CD4-positive, CD25-positive, alpha-beta regulatory T cell (primary cell): ENCODE results near the gene PTOV1. TPM values are rescaled to one million over a fixed set of nuclear protein-coding genes. Genes with fewer than 3 reads are reported as not detected.

Source experiments
- ATAC-seq, 2 donors: fragments of 150-1000 bp; cut with Tn5 transposase; one replicate each; pipeline ENCODE4 v1.10.0; 2021; ENCODE audit warnings: low read depth in 2 of 2, moderate number of reproducible peaks in 2 of 2, moderate library complexity in 1 of 2
- DNase-seq, 3 donors: peaks; one replicate each; pipeline versions ENCODE4 v3.0.0 to v3.0.0-alpha.2; 2012 to 2022; ENCODE audit warnings: mixed read lengths in 1 of 3
- H3K27ac ChIP-seq: one replicate; pipeline ENCODE4 v1.7.0; 2013; ENCODE audit warnings: mild to moderate bottlenecking, low read length; ENCODE audit not compliant: insufficient read depth, poor library complexity, severe bottlenecking
- H3K27me3 ChIP-seq: one replicate; pipeline ENCODE4 v1.7.0; 2013; ENCODE audit warnings: low read length; ENCODE audit not compliant: control insufficient read depth, insufficient read depth
- H3K36me3 ChIP-seq: one replicate; pipeline ENCODE4 v1.7.0; 2013; ENCODE audit warnings: mild to moderate bottlenecking, low read length, moderate library complexity; ENCODE audit not compliant: control insufficient read depth, insufficient read depth
- H3K4me1 ChIP-seq: 2 replicates; pipeline ENCODE4 v1.7.0; 2013; ENCODE audit warnings: mild to moderate bottlenecking, low read length; ENCODE audit not compliant: insufficient read depth, control insufficient read depth, poor library complexity, severe bottlenecking
- H3K4me3 ChIP-seq: one replicate; pipeline ENCODE4 v1.7.0; 2013; ENCODE audit warnings: low read depth, mild to moderate bottlenecking, low read length, moderate library complexity
- H3K9me3 ChIP-seq, 2 experiments: 1 replicate in 1 of 2; 2 replicates in 1 of 2; pipeline ENCODE4 v1.7.0; 2013; ENCODE audit warnings: low read length in 2 of 2, mild to moderate bottlenecking in 1 of 2, moderate library complexity in 1 of 2; ENCODE audit not compliant: control insufficient read depth in 2 of 2
- H3K27ac Mint-ChIP-seq, 3 donors: one replicate each; pipeline ENCODE4 v1.8.0; 2020 to 2022; ENCODE audit warnings: mild to moderate bottlenecking in 3 of 3, mixed read lengths in 3 of 3, moderate library complexity in 2 of 3
- H3K27me3 Mint-ChIP-seq: one replicate; pipeline ENCODE4 v1.8.0; 2022; ENCODE audit warnings: mild to moderate bottlenecking, mixed read lengths
- H3K36me3 Mint-ChIP-seq: one replicate; pipeline ENCODE4 v1.8.0; 2020; ENCODE audit warnings: mixed read lengths
- H3K4me1 Mint-ChIP-seq, 4 donors: one replicate each; pipeline ENCODE4 v1.8.0; 2020 to 2022; ENCODE audit warnings: mixed read lengths in 4 of 4, mild to moderate bottlenecking in 1 of 4
- H3K4me3 Mint-ChIP-seq, 4 donors: one replicate each; pipeline ENCODE4 v1.8.0; 2020 to 2022; ENCODE audit warnings: mild to moderate bottlenecking in 4 of 4, mixed read lengths in 4 of 4, moderate library complexity in 3 of 4
- H3K9me3 Mint-ChIP-seq, 7 donors: one replicate each; pipeline ENCODE4 v1.8.0; 2020 to 2022; ENCODE audit warnings: mixed read lengths in 7 of 7, mild to moderate bottlenecking in 3 of 7, moderate library complexity in 2 of 7
- polyA plus RNA-seq, 4 donors: library from polyadenylated mRNA; unstranded; fragments of 300-500 nt; fragmentation: Illumina TruSeq; gene quantifications; one replicate each; pipeline ENCODE4 v1.2.3, GENCODE V29; 2021
- total RNA-seq: library from RNA; stranded (reverse); gene quantifications from one replicate; pipeline ENCODE4 v1.2.3, GENCODE V29; 2022

Gene PTOV1
- total and polyA plus RNA-seq, 5 donors from 2014 or later, result 26.8 to 116 (median 37.1) TPM

GRCh38 chr19:49888510-49888824, 37.5 kb downstream of the PTOV1 start:
- DNase-seq, result no peak

DNA sequence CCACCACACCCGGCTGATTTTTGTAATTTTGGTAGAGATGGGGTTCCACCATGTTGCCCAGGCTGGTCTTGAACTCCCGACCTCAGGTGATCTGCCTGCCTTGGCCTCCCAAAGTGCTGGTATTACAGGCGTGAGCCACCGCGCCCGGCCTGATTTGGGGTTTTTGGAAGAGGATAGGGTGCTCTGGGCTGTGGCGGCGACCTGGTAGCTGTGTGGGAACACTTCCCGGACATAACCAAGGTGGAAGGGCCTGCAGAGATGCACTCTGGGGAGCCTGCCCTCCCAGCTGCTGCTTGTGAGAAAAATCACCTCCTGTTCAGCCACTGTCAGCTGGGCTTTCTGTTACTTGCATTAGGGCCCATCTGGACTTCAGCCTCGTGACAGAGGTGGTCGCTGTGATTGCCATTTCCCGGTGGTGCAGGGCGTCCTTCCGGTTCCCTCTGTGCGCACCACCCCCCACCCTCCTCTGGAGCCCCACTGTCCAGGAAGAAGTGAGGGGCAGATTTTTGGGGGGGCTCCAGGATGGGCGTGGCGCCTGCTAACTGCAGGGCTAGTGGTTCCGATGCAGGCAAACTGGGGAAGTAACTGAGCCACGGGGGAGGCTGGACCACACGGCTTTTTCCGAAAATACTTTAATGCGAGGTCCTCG, 38.2 kb downstream of the PTOV1 start:
- peak overlapping the region in 2 of 4 donors; percentile 39 to 48 for H3K4me3 Mint-ChIP-seq

More at GRCh38 chr19:49888510-49888824, 37.5 kb downstream of the PTOV1 start:
- H3K36me3 ChIP-seq, result peaks cover 15% of the 10 kb centered on the region
- peaks cover 11% of the 10 kb centered on the region for H3K4me1 ChIP-seq
- no peak overlapping the region for H3K27ac ChIP-seq
- H3K9me3 Mint-ChIP-seq, result peaks cover 0 to 2% (median 0%) of the 10 kb centered on the region in 7 donors
- H3K27me3 Mint-ChIP-seq, result no peaks in the 10 kb centered on the region
- ATAC-seq, result no peak
- H3K4me3 ChIP-seq, result no peak overlapping the region
- H3K36me3 Mint-ChIP-seq, result peaks cover 10% of the 10 kb centered on the region
- H3K4me3 Mint-ChIP-seq, result no peak overlapping the region
- no peak overlapping the region for H3K27ac Mint-ChIP-seq
- H3K9me3 ChIP-seq, result no peaks in the 10 kb centered on the region
- H3K27me3 ChIP-seq, result no peaks in the 10 kb centered on the region
- H3K4me1 Mint-ChIP-seq, result peaks cover 0 to 19% (median 7%) of the 10 kb centered on the region in 4 donors

GRCh38 chr19:49889687-49890348, 38.9 kb downstream of the PTOV1 start:
- Histone ChIP-seq H3K4me1 (peaks cover 11% of the 10 kb centered on the region), H3K27me3 (no peaks in the 10 kb centered on the region), H3K4me3 (no peak overlapping the region), H3K9me3 (no peaks in the 10 kb centered on the region), H3K36me3 (peaks cover 2% of the 10 kb centered on the region), H3K27ac (no peak overlapping the region)
- Mint-ChIP-seq H3K27me3 (no peaks in the 10 kb centered on the region), H3K27ac (peak overlapping the region in 2 of 3 donors; percentile 60 to 80), H3K36me3 (peaks cover 2% of the 10 kb centered on the region), H3K4me3 (peak overlapping the region; percentile 80 to 88 (median 84)), H3K4me1 (peaks cover 0 to 21% (median 7%) of the 10 kb centered on the region in 4 donors), H3K9me3 (peaks cover 0 to 2% (median 0%) of the 10 kb centered on the region in 7 donors)
- ATAC-seq, result peak; percentile 68
- peak; percentile 63 to 89 (median 77) for DNase-seq

More for the DNA sequence above, 38.2 kb downstream of the PTOV1 start:
- Histone ChIP-seq H3K4me1 (peaks cover 11% of the 10 kb centered on the region), H3K36me3 (peaks cover 8% of the 10 kb centered on the region), H3K27ac (no peak overlapping the region), H3K27me3 (no peaks in the 10 kb centered on the region), H3K9me3 (no peaks in the 10 kb centered on the region), H3K4me3 (no peak overlapping the region)
- Mint-ChIP-seq H3K4me1 (peaks cover 0 to 19% (median 7%) of the 10 kb centered on the region in 4 donors), H3K27me3 (no peaks in the 10 kb centered on the region), H3K9me3 (peaks cover 0 to 2% (median 0%) of the 10 kb centered on the region in 7 donors), H3K27ac (peak overlapping the region in 1 of 3 donors; percentile 26), H3K36me3 (peaks cover 7% of the 10 kb centered on the region)
- DNase-seq (no peak), ATAC-seq (no peak)

GRCh38 chr19:49890349-49891311, 39.7 kb downstream of the PTOV1 start:
- Mint-ChIP-seq H3K4me1 (peaks cover 0 to 25% (median 7%) of the 10 kb centered on the region in 4 donors), H3K36me3 (no peaks in the 10 kb centered on the region), H3K4me3 (peak overlapping the region; percentile 80 to 88 (median 84)), H3K27me3 (no peaks in the 10 kb centered on the region), H3K9me3 (peaks cover 0 to 2% (median 0%) of the 10 kb centered on the region in 7 donors), H3K27ac (peak overlapping the region in 2 of 3 donors; percentile 60 to 80)
- Histone ChIP-seq H3K9me3 (no peaks in the 10 kb centered on the region), H3K4me3 (no peak overlapping the region), H3K36me3 (no peaks in the 10 kb centered on the region), H3K27ac (no peak overlapping the region), H3K4me1 (peaks cover 11% of the 10 kb centered on the region), H3K27me3 (no peaks in the 10 kb centered on the region)
- ATAC-seq (peak; percentile 78 to 85), DNase-seq (peak in 2 of 3 donors; percentile 66 to 72)

DNA sequence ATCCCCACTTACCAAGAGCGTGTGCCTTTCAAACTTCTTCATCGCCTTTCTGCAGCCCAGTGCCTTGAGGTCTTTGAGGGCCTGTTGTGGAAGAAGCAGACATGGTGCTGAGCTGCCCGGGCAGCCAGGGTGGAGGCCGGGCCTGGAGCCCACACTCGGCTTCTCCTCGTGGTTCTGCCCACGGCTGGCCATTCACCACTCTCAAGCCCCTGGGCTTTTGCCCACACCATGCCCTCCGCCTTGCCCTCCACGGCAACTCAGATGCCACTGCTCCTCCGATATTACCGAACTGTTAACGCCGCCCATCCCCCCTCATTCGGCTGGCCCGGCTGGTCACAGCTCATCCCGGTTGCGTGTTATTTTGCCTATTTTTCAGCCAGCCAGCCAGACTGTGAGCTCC, 40.4 kb downstream of the PTOV1 start:
- peak overlapping the region in 3 of 4 donors; percentile 33 to 69 (median 56) for H3K4me3 Mint-ChIP-seq

DNA sequence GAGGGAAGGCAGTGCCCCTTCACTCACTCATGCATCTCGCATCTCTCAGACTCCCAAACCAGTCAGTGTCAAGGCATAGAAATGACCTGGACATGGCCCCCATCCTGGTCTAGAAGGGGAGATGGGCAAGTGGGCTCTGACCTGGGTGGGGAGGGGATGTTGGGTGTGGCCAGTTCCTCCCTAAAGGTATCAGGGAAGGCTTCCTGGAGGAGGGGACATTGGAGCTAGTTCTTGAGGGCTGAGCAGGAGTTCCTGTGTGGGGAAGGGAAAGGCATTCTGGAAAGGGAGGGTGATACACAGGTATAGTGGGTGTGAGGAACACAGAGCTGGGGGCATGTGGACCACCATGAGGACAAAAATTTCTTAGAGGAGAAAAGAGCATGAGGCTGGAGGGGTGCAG, 41.8 kb downstream of the PTOV1 start:
- Histone ChIP-seq H3K27me3 (no peaks in the 10 kb centered on the region), H3K4me1 (peaks cover 29% of the 10 kb centered on the region), H3K9me3 (no peaks in the 10 kb centered on the region), H3K4me3 (no peak overlapping the region), H3K36me3 (no peaks in the 10 kb centered on the region), H3K27ac (no peak overlapping the region)
- Mint-ChIP-seq H3K4me3 (peak overlapping the region; percentile 18 to 56 (median 32)), H3K4me1 (peaks cover 0 to 41% (median 22%) of the 10 kb centered on the region in 4 donors), H3K27me3 (no peaks in the 10 kb centered on the region), H3K27ac (peak overlapping the region in 2 of 3 donors; percentile 76 to 78), H3K9me3 (peaks cover 0 to 2% (median 0%) of the 10 kb centered on the region in 7 donors), H3K36me3 (no peaks in the 10 kb centered on the region)
- DNase-seq (no peak), ATAC-seq (no peak)

More for the DNA sequence above, 40.4 kb downstream of the PTOV1 start:
- peaks cover 15% of the 10 kb centered on the region for H3K4me1 ChIP-seq
- Mint-ChIP-seq H3K27ac (no peak overlapping the region), H3K4me1 (peaks cover 0 to 29% (median 11%) of the 10 kb centered on the region in 4 donors), H3K9me3 (peaks cover 0 to 2% (median 0%) of the 10 kb centered on the region in 7 donors), H3K27me3 (no peaks in the 10 kb centered on the region), H3K36me3 (no peaks in the 10 kb centered on the region)
- no peaks in the 10 kb centered on the region for H3K9me3 ChIP-seq
- H3K4me3 ChIP-seq, result no peak overlapping the region
- H3K27me3 ChIP-seq, result no peaks in the 10 kb centered on the region
- DNase-seq (no peak), ATAC-seq (no peak)
- no peak overlapping the region for H3K27ac ChIP-seq
- no peaks in the 10 kb centered on the region for H3K36me3 ChIP-seq

DNA sequence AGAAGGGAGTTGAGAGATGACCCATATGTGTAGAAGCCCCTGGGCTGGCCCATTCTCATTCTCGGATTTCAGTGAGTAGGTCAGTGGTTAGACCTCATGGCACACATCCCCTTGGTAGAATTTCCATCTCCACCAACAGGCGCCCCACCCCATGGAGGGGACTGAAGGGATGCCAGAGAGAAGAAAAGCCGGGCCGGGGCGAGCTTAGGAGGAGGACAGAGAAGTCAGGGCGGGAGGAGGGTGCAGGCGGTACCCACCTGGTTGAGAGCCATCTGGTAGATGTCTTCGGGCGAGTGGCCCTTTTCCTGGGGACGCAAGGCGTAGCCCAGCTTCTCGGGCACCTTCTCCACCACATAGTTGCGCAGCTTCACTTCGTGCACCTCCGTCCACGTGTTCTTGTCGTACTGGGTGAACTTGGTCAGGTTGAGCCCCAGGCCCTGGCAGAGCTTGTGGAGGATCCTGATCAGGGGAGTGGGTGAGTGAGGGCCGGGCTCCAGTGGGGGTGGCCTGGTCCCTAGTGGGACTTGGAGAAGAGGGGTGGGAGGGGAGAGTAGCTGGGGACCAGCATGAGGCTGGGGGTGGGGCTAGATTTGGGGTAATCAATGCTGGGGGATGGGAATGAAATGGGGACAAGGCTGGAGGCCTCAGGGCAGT, 43.2 kb downstream of the PTOV1 start:
- H3K9me3 Mint-ChIP-seq, result peaks cover 0 to 2% (median 0%) of the 10 kb centered on the region in 7 donors
- Histone ChIP-seq H3K27me3 (no peaks in the 10 kb centered on the region), H3K4me1 (peaks cover 34% of the 10 kb centered on the region), H3K27ac (no peak overlapping the region), H3K4me3 (no peak overlapping the region), H3K9me3 (no peaks in the 10 kb centered on the region), H3K36me3 (no peaks in the 10 kb centered on the region)
- H3K27ac Mint-ChIP-seq, result no peak overlapping the region
- H3K36me3 Mint-ChIP-seq, result no peaks in the 10 kb centered on the region
- H3K4me1 Mint-ChIP-seq, result peaks cover 0 to 47% (median 25%) of the 10 kb centered on the region in 4 donors
- H3K4me3 Mint-ChIP-seq, result no peak overlapping the region
- ATAC-seq, result no peak
- H3K27me3 Mint-ChIP-seq, result no peaks in the 10 kb centered on the region
- no peak for DNase-seq
